Measurements from ENCODE around the gene CRYBG3. TPM values are rescaled to one million over a fixed set of nuclear protein-coding genes. Genes with fewer than 3 reads are reported as not detected.

CRYBG3 gene
- total RNA-seq, 1 experiment from 2014 or later = 18.0 TPM

DNA sequence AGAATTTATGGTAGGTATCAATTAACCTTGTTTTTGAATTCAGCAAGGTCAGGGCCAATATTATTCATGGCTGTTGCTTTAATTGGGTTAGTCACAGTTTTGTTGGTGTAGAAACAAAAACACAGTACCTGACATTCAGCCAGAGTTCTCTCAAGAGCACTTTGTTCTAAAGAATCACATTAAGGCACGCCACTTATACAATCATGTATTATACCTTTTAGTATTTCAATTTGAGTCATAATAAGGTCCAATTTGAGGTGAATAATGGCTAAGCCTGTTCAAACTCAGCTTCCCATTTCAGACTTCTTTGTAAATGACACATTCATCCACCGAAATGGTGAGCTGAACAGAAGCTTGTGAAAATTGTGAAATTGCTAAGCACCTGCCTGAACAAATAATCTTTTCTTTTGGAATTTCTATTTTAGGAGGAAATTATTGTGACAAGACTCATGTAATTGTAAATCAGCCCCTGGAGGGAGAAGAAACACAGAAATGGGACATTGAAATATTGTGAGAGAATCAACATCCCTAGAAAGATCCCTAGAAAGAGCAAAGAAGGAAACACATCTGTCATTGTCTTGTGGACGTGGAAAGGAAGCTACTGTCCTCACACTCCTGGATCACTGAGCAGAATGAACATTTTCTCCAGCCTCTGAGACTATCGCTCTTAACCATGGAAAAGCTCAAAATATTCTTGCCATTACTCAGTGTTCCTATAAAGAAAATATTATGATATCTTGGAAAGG is 121.2 kb downstream of the CRYBG3 start:
- DNase-seq (ENCODE audit: low read depth) = no peak

DNA sequence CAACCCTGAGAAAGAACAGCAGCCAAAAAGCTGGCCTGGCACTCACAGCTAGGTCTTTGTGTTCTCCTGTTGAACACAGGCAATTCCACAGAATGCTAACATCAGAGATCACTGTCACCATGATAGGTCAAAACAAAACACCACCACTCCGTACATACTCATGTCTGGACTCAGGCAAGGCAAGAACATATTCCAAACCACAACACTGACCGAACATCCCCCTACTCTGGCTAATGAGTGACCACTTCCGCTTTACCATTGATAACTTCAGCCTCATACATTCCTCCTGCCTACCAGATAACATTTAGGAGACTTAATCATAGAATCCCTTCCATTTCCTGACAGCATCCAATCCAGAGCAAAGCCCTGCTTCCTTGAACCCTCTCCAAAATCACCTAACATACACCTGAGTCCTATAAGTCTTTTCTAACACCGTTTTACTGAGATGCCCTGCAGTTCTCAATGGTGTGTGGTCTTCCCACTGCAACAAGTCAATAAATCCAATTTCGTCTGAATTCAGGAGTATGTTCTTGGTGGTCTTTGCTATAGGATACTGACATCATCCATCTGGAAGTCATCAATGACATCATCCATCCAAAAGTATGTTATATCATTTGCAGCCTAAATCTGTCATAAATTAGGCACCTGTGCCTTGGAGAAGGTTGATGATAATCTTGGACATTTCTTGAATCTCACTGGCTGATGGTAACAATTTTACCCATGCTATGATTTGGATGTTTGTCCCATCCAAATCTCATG is 126.7 kb downstream of the CRYBG3 start:
- no peak for DNase-seq (ENCODE audit: low read depth)

DNA sequence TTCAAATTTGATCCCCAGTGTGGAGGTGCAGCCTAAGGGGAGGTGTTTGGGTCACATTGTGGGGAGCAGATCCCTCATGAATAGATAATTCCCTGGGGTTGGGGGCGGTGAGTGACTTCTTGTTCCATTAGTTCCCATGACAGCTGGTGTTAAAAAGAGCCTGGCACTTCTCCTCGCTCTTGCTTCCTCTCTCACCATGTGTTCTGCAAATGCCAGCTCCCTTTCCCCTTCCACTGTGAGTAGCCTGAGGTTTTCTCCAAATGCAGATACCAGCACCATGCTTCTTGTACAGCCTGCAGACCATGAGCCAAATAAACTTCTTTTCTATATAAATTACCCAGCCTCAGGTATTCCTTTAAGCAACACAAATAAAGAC is 127.3 kb downstream of the CRYBG3 start:
- no peak for DNase-seq (ENCODE audit: low read depth)

DNA sequence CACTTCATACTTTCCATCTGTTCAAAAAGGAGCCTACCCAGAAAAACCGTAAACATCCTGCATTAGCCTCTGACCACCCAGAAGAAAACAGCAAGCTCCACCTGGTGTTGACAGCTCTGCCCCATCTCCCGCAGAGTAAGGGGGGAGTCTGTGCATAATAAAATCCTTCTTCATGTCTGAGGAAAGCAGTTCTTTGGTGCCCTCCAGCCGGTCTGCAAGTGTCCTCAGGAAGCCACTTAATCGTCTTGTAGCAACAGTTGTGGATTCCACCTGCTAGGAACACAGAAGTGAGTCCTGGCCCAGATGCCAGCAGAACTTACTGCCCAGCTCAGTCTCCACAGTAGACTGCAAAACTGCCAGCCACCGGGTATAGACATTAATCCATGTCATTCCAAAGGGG is 127.9 kb downstream of the CRYBG3 start:
- no peak for DNase-seq (ENCODE audit: low read depth)

DNA sequence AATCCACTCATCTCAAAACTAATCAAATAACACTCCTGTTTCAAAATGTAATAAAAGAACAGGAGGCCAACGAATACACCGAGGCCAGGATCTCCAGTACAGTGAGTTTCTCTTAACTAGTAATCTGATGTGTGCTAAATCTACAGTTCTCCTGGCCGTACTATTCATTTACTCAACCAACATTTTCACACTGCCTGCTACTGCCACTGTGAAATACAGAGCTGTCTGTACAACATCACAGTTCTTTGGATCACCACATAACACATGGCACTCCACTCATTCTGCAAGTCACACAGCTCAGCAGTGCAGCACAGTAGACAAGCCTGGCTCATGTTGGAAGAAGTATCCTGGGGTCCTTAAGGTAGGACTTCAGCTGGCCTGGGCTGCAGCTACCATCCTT is 128.5 kb downstream of the CRYBG3 start:
- no peak for DNase-seq (ENCODE audit: low read depth)

DNA sequence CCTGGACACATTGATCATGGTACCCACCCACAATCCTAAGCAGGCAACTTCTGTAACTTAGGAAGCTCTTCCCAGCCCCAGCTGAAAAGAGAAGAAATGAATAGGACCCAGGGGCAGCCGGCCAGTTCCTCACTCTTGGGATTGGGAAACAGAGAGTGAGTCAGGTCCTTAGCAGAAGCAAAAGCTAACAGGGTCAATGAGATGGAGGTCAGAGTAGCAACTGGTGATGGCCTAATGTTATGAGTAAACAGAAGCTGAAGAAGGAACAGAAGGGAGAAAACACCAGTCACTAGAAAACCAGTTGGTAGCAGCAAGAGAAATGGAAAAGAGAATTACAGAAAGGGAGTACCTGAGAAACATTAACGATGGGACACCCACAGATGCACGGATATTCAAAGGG is 130.5 kb downstream of the CRYBG3 start:
- DNase-seq (ENCODE audit: low read depth) = no peak

DNA sequence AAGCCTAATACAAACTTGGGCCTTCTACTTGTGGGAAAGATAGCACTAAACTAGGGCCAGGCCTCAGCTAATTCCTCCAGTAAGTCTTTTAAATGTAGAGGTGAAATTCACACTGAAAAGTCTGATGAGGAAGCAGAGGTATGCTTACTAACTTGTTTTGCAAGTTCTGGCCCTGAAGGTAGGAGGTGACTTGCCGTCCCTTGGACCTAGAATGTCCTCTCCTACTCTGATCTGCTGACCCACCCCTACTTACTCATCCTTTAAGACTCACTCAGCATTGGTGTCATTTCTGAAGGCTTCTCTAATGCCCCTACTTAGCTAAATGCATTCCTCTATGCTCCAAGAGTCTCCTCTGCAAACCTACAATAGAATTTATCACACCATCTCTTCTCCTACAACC is 131.1 kb downstream of the CRYBG3 start:
- no peak for DNase-seq (ENCODE audit: low read depth)

DNA sequence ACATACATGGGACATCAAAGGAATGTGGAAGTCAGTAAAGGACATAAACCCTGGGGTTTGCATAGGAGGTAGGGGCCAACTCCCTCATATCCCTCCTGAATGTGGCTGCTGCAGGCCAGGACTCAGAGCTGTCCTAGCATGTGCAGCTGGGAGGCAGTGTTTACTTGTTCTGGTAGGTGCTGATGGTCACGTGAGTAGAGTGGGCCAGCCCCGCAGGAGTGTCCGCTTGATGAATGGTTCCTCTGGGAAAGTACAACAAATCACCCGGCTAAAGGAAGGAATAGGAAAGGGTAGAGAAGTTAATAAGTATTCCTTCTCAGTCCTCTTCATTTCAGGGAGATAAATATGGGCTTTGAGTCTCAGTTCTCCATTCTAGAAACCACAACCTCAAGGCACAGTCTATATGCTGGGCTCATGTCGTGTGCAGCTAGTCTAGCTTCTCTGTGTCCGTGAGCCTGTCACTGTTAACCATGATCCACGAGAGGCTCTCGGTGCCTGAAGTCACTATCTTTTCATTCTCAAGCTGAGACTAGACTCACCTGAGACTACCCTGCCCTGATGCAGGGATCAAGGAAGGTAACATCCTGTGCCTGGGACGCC is 132.5 kb downstream of the CRYBG3 start:
- no peak for DNase-seq (ENCODE audit: low read depth)

DNA sequence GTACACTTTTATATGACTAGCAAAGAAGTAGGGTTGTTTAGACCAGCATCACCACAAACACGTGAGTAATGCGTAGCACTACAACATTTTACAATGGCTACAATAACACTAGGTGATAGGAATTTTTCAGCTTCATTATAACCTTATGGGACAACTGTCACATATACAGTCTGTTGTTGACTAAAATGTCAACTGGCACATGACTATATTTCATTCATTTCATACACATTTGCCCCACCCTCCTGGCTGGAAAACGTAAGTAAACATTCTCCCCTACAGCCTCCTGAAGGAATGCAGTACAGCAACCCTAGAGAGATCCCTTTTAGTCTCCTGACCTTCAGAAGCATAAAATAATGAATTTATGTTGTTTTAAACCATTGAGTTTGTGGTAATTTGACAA is 134.2 kb downstream of the CRYBG3 start:
- no peak for DNase-seq (ENCODE audit: low read depth)

DNA sequence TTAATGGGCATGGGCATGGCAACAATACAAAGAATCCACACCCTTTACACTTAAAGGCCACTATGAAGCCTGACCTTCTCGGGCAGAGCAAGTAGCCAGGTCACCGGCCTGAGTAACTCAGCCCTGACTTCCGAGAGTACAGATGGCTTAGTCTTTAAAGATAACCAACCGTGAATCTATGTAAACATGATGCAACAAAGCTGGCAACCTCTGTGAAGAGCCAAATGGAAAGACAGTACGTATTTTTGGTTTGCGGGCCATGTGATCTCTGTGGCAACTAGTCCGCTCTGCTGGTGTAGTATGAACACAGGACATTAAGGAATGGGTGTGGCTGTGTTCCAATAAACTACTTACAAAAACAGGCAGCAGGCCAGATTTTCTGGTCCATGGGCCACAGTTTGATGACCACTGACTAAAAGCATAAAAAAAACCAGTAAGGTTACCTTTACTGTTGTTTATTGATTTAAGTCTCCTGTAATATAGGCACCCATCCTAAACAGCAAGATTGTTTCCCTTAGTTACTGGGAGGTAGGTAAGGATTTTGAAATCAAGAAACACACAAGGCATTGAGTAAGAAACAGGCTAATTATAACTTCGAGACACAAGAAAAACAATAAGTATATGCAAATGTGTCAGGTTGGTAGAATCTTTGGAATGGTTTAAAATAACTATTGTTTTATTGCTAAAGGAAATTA is 136.0 kb downstream of the CRYBG3 start:
- DNase-seq (ENCODE audit: low read depth) = no peak

DNA sequence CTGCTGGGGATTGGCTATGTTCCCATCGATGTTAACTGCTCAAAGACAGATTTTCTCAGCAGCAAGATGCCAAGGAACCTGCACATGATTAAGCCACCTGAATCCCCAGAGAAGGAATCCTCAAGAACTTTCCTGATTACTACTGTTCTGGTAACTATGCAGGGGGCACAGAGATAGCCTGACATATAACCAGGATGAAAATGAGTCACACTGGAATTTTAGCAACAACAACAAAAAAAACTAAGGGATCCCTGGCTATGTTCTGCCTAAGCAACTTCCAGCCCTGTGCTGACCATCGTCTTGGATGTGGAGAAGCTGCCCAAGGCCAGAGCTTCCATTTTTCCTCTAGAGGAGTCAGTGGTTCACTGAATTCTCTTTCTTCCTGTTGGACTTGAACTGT is 136.6 kb downstream of the CRYBG3 start:
- peak; percentile 27 for DNase-seq (ENCODE audit: low read depth)

DNA sequence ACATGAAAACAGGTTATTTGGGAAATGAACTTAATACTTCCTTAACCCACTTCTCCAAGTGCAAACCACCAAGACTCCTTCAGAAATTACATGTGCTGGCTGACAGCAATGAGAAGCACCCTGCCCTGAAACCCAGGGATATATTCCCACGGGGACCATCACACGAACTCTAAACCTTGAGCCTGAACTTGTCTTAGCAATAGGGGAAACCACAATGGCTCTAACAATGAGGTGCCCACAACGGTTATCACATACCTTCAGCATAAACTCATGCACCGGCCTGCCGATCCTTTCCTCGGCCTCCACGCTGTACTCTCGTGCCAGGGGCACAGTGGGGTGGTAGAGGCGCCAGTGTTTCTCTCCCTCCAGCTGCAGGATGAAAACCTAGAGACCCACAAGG is 137.0 kb downstream of the CRYBG3 start:
- peak; percentile 49 for DNase-seq (ENCODE audit: low read depth)

DNA sequence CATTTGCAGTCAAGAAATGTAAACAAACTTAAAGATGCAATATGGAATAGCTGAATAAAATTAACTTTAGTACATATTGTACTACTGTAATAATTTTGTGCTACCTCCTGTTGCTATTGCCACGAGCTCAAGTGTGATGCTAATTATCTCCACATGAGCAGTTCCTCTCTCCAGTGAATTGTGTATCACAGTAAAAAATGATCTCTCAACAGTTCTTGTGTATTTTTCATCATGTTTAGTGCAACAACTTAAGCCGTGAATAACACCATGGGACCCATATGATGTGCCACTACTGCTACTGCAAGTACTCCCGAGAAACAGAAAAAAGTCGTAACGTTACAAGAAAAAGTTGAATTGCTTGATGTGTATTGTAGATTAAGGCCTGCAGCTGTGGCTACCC is 138.1 kb downstream of the CRYBG3 start:
- no peak for DNase-seq (ENCODE audit: low read depth)

DNA sequence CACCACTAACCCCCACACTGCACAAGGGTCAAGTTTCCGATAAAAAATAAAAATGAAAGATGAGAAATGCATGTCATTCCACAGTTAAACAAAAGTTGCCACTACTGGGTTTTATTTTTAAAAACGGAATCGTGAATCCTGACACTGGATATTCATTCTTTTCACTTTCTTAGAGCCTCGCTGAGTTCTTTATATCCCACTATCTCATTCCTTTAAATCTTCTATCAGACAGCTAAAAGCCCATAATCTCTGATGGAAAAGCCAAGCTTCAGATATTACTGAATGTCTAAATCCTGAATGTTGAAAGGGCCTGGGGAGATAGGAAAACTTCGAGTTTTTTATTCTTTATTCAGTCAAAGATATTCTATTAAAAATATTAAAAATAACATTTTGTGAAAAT is 138.7 kb downstream of the CRYBG3 start:
- DNase-seq (ENCODE audit: low read depth) = no peak

DNA sequence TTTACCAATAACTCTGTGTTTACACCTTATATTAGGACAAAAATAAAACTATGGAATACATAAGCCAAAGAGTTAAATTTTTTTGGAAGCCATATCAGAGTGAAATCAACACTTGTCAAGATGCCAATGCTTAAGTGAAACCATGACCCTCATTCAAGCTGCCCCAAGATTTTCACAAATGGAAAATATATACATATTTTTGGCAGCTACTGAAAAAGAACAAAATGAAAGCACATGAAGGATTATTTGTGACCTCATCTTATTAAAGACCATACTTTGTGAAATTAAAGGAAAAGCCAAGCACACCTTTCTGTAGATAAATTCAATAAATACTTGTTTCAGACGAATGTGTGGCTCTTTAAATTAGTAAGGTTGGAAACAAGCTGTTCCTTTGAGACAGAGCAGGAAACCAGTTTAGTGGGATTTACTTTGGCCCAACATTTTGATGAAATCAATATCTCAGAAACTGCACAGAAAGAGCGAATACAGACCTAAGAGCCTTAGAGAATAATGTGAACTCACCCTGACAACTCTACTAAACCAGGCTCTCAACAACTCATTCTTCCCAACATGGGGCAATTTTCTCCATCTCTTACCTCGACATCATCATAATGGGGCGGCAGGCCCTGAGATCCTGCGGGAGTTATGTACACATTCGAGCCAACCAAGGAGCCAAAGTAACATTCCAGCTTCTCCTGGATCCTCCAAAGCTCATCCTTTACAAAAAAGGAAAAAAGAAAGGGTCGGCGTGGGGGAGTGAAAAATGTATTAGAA is 139.4 kb downstream of the CRYBG3 start:
- DNase-seq (ENCODE audit: low read depth) = no peak

DNA sequence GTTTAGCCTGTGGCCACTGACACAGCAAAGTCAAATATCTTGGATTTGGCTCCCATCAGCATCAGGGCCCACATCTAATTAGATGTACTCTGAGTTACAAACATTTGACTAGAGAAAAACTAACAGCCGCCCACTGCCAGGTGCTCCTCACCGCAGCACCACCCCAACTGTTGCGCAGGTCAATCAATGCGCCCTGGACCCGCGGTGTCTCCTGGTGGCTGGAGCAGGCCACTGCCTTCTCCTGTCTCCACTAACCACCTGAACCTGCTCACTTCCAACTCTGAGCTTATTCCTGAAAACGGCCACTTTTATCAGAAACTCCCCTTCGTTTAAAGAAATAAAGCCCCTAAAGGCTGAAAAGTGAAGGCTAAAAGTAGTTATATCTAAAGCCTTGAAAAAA is 146.2 kb downstream of the CRYBG3 start:
- DNase-seq (ENCODE audit: low read depth) = no peak

DNA sequence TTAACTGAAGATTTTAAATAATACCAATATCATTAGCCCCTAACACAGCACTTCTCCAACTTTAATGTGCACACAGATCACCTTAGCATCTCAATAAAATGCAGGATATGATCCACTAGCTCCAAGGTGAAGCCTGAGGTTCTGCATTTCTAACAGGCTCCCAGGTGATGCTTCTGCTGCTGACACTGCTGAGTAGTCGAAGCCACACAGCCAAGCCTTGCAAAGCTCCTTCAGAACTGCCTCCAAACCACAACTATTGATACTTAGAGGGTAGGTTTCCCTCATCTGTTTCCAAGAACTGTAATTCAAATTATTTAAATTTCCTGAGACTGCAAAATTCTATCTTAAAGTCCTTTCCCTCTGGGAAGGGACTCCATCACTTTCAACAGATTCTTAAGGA is 146.6 kb downstream of the CRYBG3 start:
- DNase-seq (ENCODE audit: low read depth) = no peak

DNA sequence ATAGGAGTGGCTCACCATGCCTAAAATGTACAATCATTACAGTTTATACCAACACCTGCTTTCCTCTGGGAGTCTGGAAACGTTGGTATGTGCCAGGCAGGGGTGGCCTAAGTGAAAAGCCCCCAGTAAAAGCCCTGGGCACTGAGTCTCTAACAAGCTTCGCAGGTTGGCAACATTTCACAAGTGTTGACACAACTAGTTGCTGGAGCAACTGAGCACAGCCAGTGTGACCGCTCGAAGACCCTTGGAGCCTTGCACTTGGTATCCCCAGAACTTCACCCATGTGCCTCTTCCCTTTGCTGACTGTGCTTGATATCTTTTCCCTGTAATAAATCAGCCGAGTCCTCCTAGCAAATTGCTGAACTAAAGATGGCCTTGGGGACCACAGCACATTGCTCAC is 147.7 kb downstream of the CRYBG3 start:
- no peak for DNase-seq (ENCODE audit: low read depth)

DNA sequence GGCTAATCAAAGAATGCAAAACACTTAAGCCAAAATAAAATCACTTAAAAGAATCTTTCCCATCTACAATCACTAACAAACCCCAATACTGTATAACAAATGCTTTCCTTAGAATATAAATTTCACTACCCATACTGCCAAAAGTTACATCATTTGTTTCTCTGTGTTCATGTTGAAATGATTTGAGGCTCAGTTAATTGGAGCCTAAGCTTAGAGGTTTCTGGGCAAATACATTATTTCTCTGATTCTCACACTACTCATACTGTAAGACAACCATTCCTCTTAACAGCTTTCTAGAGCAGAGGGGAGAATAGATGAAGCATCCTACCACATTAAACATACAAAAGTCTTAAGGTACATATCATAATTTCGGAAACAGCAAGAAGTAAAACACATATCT is 148.3 kb downstream of the CRYBG3 start:
- no peak for DNase-seq (ENCODE audit: low read depth)

DNA sequence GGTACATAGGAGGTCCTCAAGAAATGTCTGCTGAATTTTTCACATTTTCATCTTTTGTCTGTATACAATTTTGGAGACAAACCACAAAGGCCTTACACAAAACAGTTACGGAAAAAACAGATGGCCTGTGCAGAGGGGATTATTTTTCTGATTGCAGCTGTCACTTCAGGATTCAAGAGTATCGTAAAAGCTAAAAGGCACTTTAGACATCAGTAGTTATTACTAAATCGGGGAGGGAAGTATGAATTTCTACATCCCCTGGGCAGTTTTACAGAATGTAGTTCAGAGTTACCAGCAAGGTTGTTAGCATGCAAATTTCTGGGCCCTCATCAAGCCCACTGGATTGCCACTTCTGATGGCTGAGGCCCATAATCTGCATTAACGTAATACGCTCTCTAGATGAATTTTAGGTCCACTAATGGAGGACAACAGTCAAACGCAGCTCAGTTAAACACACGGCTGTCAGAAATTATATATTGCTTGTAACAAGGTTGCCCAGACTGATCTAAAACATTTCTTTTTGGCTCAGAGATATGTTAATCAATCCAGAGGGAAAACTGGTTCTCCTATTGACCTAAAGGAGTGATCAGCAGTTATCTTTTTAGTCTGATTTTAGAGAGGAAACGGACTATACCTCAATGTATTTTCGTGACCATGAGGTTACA is 149.3 kb downstream of the CRYBG3 start:
- DNase-seq (ENCODE audit: low read depth) = no peak

Measured in Daoy (cell line).